ENCODE data around the gene RTRAF. TPM values are rescaled to one million over a fixed set of nuclear protein-coding genes. Genes with fewer than 3 reads are reported as not detected.

The RTRAF gene
- total RNA-seq, 1 experiment from 2014 or later = 350 TPM

DNA sequence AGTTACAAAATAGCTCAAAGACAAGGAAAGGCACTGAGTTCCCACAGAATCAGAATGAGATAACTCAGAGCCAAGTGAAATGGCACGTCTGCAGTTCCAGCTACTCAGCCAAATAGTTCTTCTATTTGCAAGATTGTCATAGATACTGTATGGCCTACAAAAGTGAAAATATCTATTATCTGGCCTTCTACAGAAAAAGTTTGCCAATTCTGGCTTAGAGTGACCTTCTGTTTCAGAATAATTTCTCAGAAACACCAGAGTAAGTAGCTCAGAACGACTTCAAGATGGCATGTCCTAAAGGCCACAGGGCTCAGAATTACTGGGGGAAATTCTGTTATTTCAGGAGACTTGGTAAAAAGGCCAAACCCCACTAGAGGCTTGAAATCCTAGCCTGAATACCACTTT lies 10.7 kb upstream of the RTRAF start:
- Histone ChIP-seq H3K27me3 (ENCODE audit: insufficient read depth, low read length) (no peaks in the 10 kb centered on the region), H3K18ac (ENCODE audit: insufficient read length, low read depth, low read length) (no peak overlapping the region), H3K79me2 (ENCODE audit: insufficient read depth, low read length) (no peaks in the 10 kb centered on the region), H2AFZ (ENCODE audit: low read length) (no peak overlapping the region), H3K27ac (ENCODE audit: insufficient read length, low read depth, low read length) (no peak overlapping the region), H3K56ac (ENCODE audit: insufficient read length, low read depth, low read length) (no peak overlapping the region), H3K14ac (ENCODE audit: insufficient read depth, low read length) (no peak overlapping the region), H2BK20ac (ENCODE audit: low read depth, low read length, poor library complexity, severe bottlenecking) (no peak overlapping the region), H3K23me2 (ENCODE audit: insufficient read length, low read depth, low read length, poor library complexity, severe bottlenecking) (no peaks in the 10 kb centered on the region), H3K4me1 (ENCODE audit: insufficient read depth, low read length) (no peaks in the 10 kb centered on the region), H2AK5ac (ENCODE audit: insufficient read length, low read length) (no peak overlapping the region), H4K8ac (replicated peaks; ENCODE audit: insufficient read length, low read depth, low read length) (no peak overlapping the region), H4K91ac (ENCODE audit: insufficient read length, low read depth, low read length) (no peak overlapping the region), H3K4ac (ENCODE audit: low read depth, low read length) (no peak overlapping the region), H3K79me1 (ENCODE audit: insufficient read depth, low read depth, low read length, poor library complexity, severe bottlenecking) (no peaks in the 10 kb centered on the region), H4K20me1 (ENCODE audit: control insufficient read depth, insufficient read depth, insufficient read length) (no peaks in the 10 kb centered on the region), H2BK12ac (ENCODE audit: insufficient read length, low read depth, low read length) (no peak overlapping the region), H2BK120ac (ENCODE audit: low read depth, low read length, poor library complexity, severe bottlenecking) (no peak overlapping the region), H3K4me2 (ENCODE audit: insufficient read depth, insufficient read length, low read length) (no peak overlapping the region), H2BK15ac (ENCODE audit: low read depth, low read length) (no peak overlapping the region), H3K23ac (ENCODE audit: insufficient read length, low read depth, low read length) (no peak overlapping the region), H4K5ac (ENCODE audit: insufficient read length, low read depth, low read length) (no peak overlapping the region), H3K9ac (ENCODE audit: extremely low read depth, insufficient read length, low read length) (no peak overlapping the region), H2BK5ac (ENCODE audit: insufficient read length, low read length) (no peak overlapping the region), H3T11ph (ENCODE audit: low read length) (no peak overlapping the region), H3K9me3 (ENCODE audit: control insufficient read depth, low read depth, low read length) (no peaks in the 10 kb centered on the region)
- Mint-ChIP-seq H3K9me3 (no peaks in the 10 kb centered on the region), H3K27ac (no peak overlapping the region), H3K36me3 (ENCODE audit: insufficient read depth in 1 of 3, low read depth in 3 of 3) (no peaks in the 10 kb centered on the region), H3K4me3 (no peak overlapping the region), H3K4me1 (peaks cover 13 to 15% of the 10 kb centered on the region in 2 experiments), H3K27me3 (ENCODE audit: low read depth) (peaks cover 8% of the 10 kb centered on the region)
- TF ChIP-seq, protein P1, sequence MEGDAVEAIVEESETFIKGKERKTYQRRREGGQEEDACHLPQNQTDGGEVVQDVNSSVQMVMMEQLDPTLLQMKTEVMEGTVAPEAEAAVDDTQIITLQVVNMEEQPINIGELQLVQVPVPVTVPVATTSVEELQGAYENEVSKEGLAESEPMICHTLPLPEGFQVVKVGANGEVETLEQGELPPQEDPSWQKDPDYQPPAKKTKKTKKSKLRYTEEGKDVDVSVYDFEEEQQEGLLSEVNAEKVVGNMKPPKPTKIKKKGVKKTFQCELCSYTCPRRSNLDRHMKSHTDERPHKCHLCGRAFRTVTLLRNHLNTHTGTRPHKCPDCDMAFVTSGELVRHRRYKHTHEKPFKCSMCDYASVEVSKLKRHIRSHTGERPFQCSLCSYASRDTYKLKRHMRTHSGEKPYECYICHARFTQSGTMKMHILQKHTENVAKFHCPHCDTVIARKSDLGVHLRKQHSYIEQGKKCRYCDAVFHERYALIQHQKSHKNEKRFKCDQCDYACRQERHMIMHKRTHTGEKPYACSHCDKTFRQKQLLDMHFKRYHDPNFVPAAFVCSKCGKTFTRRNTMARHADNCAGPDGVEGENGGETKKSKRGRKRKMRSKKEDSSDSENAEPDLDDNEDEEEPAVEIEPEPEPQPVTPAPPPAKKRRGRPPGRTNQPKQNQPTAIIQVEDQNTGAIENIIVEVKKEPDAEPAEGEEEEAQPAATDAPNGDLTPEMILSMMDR (conservative IDR thresholded peaks at IDR 0.05) = no peak
- WGBS (ENCODE audit: extremely low coverage, insufficient read length, low lambda C conversion rate) = no CpG with 5 or more reads among the region's 2 CpGs
- no peak for DNase-seq
